ENCODE measurements around the gene WDR18. TPM values are rescaled to one million over a fixed set of nuclear protein-coding genes. Genes with fewer than 3 reads are reported as not detected.

Gene WDR18
- total RNA-seq, 1 experiment from 2014 or later, result 94.7 TPM

- Histone ChIP-seq H2AK5ac (ENCODE audit: insufficient read length, low read length) (no peak within 1 kb of the TSS), H4K91ac (ENCODE audit: insufficient read length, low read depth, low read length) (no peak within 1 kb of the TSS), H3K27ac (ENCODE audit: insufficient read length, low read depth, low read length) (no peak within 1 kb of the TSS), H4K5ac (ENCODE audit: insufficient read length, low read depth, low read length) (no peak within 1 kb of the TSS), H3K9me3 (ENCODE audit: control insufficient read depth, low read depth, low read length) (no peaks in the 10 kb centered on the region), H3K18ac (ENCODE audit: insufficient read length, low read depth, low read length) (no peak within 1 kb of the TSS), H3K79me1 (ENCODE audit: insufficient read depth, low read depth, low read length, poor library complexity, severe bottlenecking) (no peaks in the 10 kb centered on the region), H3K23me2 (ENCODE audit: insufficient read length, low read depth, low read length, poor library complexity, severe bottlenecking) (peaks cover 10% of the 10 kb centered on the region), H3K4me1 (ENCODE audit: insufficient read depth, low read length) (no peaks in the 10 kb centered on the region), H2BK12ac (ENCODE audit: insufficient read length, low read depth, low read length) (no peak within 1 kb of the TSS), H3K56ac (ENCODE audit: insufficient read length, low read depth, low read length) (no peak within 1 kb of the TSS), H3K9ac (ENCODE audit: extremely low read depth, insufficient read length, low read length) (no peak within 1 kb of the TSS), H3K79me2 (ENCODE audit: insufficient read depth, low read length) (0 out of 2 replicates have a peak, but pooled peaks cover 2% of the 10 kb centered on the region), H3K4ac (ENCODE audit: low read depth, low read length) (no peak within 1 kb of the TSS), H4K8ac (replicated peaks; ENCODE audit: insufficient read length, low read depth, low read length) (no peak within 1 kb of the TSS), H2BK120ac (ENCODE audit: low read depth, low read length, poor library complexity, severe bottlenecking) (no peak within 1 kb of the TSS), H3K14ac (ENCODE audit: insufficient read depth, low read length) (no peak within 1 kb of the TSS), H3T11ph (ENCODE audit: low read length) (no peak within 1 kb of the TSS), H3K4me2 (ENCODE audit: insufficient read depth, insufficient read length, low read length) (peak within 1 kb of the TSS; percentile 42), H2BK15ac (ENCODE audit: low read depth, low read length) (no peak within 1 kb of the TSS), H2BK20ac (ENCODE audit: low read depth, low read length, poor library complexity, severe bottlenecking) (no peak within 1 kb of the TSS), H4K20me1 (ENCODE audit: control insufficient read depth, insufficient read depth, insufficient read length) (peaks cover 4% of the 10 kb centered on the region), H2BK5ac (ENCODE audit: insufficient read length, low read length) (no peak within 1 kb of the TSS), H3K23ac (ENCODE audit: insufficient read length, low read depth, low read length) (no peak within 1 kb of the TSS), H3K27me3 (ENCODE audit: insufficient read depth, low read length) (peaks cover 10% of the 10 kb centered on the region), H2AFZ (ENCODE audit: low read length) (no peak within 1 kb of the TSS)
- Mint-ChIP-seq H3K4me3 (peak within 1 kb of the TSS; percentile 45 to 78), H3K27me3 (ENCODE audit: low read depth) (peaks cover 50% of the 10 kb centered on the region), H3K4me1 (peaks cover 5 to 10% of the 10 kb centered on the region in 2 experiments), H3K27ac (no peak within 1 kb of the TSS), H3K36me3 (ENCODE audit: insufficient read depth in 1 of 3, low read depth in 3 of 3) (peaks cover 0 to 1% (median 0%) of the 10 kb centered on the region in 3 experiments; a peak in 3 of 7 replicates), H3K9me3 (no peaks in the 10 kb centered on the region; a peak in 1 of 5 replicates)
- DNase-seq, result peak; percentile 86
- no CpG with 5 or more reads among the region's 43 CpGs for WGBS (ENCODE audit: extremely low coverage, insufficient read length, low lambda C conversion rate)
- peak; percentile 88 for TF ChIP-seq CTCF (conservative IDR thresholded peaks at IDR 0.05)
These were observed 15.9 kb downstream of the WDR18 start, which contains the start of gene GRIN3B for GRCh38 chr19:1000095-1000494. Gene GRIN3B (plus strand): TSS chr19:1000419. CDS start chr19:1000438, 19 bp downstream.

Data from H9 (cell line).